ENCODE data around the gene VSIG10.

VSIG10 gene

DNA sequence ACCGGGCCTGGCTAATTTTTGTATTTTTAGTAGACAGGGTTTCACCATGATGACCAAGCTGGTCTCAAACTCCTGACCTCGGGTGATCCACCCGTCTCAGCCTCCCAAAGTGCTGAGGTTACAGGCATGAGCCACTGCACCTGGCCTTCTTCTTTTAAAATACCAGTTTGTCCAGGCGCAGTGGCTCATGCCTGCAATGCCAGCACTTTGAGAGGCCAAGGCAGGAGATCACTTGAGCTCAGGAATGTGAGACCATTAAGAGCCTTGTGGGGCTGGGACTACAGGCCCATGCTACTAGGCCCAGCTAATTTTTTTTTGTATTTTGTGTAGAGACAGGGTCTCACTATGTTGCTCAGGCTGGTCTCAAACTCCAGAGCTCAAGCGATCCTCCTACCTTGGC lies 24.1 kb upstream of the VSIG10 start:
- no peak for TF ChIP-seq ISL1 (CRISPR knock-in tag; IDR thresholded peaks at IDR 0.05)
- no peak for TF ChIP-seq ZNF8 (CRISPR knock-in tag; IDR thresholded peaks at IDR 0.05)
- TF ChIP-seq, protein P1, sequence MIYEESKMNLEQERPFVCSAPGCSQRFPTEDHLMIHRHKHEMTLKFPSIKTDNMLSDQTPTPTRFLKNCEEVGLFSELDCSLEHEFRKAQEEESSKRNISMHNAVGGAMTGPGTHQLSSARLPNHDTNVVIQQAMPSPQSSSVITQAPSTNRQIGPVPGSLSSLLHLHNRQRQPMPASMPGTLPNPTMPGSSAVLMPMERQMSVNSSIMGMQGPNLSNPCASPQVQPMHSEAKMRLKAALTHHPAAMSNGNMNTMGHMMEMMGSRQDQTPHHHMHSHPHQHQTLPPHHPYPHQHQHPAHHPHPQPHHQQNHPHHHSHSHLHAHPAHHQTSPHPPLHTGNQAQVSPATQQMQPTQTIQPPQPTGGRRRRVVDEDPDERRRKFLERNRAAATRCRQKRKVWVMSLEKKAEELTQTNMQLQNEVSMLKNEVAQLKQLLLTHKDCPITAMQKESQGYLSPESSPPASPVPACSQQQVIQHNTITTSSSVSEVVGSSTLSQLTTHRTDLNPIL (CRISPR knock-in tag; IDR thresholded peaks at IDR 0.05; ENCODE audit: low read depth): no peak
- TF ChIP-seq CSDC2 (CRISPR knock-in tag; IDR thresholded peaks at IDR 0.05): no peak
- ATAC-seq: no peak

DNA sequence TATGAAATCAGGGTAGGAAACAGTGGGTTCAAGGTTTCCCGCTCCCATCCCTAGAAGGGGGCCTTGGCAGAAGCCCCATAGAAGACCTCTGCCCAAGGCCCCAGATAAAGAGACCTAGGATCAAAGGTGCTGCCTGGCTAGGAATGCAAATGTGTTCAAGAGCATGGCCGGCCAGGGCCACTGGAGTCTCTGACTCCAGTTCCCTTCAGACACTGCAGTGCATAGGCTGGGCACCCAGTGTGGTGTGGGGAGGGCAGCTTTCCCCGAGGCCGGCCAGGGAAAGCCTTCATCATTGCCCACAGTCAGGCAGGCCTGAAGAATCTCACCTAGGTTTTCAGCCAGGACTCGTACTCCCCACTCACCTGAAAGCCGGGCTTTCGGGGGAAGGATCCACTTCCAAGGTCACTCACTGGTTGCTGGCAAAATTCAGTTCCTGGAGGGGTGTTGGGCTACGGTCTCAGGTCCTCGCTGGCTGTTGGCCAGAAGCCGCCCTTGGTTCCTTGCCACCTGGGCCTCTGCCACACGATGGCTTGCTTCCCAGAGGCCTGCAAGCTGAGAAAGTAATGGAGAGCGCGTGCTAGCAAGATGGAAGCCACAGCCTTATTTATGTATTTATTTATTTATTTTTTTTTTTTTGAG lies 22.4 kb upstream of the VSIG10 start:
- TF ChIP-seq ISL1 (CRISPR knock-in tag; IDR thresholded peaks at IDR 0.05): no peak
- no peak for TF ChIP-seq ZNF8 (CRISPR knock-in tag; IDR thresholded peaks at IDR 0.05)
- TF ChIP-seq TOX (CRISPR knock-in tag; IDR thresholded peaks at IDR 0.05; ENCODE audit: borderline replicate concordance): no peak
- no peak for TF ChIP-seq SNAI2 (CRISPR knock-in tag; IDR thresholded peaks at IDR 0.05)
- TF ChIP-seq, protein P2, sequence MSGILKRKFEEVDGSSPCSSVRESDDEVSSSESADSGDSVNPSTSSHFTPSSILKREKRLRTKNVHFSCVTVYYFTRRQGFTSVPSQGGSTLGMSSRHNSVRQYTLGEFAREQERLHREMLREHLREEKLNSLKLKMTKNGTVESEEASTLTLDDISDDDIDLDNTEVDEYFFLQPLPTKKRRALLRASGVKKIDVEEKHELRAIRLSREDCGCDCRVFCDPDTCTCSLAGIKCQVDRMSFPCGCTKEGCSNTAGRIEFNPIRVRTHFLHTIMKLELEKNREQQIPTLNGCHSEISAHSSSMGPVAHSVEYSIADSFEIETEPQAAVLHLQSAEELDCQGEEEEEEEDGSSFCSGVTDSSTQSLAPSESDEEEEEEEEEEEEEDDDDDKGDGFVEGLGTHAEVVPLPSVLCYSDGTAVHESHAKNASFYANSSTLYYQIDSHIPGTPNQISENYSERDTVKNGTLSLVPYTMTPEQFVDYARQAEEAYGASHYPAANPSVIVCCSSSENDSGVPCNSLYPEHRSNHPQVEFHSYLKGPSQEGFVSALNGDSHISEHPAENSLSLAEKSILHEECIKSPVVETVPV (CRISPR knock-in tag; IDR thresholded peaks at IDR 0.05): no peak
- no peak for TF ChIP-seq BACH2 (CRISPR knock-in tag; IDR thresholded peaks at IDR 0.05; ENCODE audit: borderline replicate concordance)
- TF ChIP-seq ZNF70 (CRISPR knock-in tag; IDR thresholded peaks at IDR 0.05): no peak
- no peak for TF ChIP-seq RARB (CRISPR knock-in tag; IDR thresholded peaks at IDR 0.05)
- TF ChIP-seq, protein P3, sequence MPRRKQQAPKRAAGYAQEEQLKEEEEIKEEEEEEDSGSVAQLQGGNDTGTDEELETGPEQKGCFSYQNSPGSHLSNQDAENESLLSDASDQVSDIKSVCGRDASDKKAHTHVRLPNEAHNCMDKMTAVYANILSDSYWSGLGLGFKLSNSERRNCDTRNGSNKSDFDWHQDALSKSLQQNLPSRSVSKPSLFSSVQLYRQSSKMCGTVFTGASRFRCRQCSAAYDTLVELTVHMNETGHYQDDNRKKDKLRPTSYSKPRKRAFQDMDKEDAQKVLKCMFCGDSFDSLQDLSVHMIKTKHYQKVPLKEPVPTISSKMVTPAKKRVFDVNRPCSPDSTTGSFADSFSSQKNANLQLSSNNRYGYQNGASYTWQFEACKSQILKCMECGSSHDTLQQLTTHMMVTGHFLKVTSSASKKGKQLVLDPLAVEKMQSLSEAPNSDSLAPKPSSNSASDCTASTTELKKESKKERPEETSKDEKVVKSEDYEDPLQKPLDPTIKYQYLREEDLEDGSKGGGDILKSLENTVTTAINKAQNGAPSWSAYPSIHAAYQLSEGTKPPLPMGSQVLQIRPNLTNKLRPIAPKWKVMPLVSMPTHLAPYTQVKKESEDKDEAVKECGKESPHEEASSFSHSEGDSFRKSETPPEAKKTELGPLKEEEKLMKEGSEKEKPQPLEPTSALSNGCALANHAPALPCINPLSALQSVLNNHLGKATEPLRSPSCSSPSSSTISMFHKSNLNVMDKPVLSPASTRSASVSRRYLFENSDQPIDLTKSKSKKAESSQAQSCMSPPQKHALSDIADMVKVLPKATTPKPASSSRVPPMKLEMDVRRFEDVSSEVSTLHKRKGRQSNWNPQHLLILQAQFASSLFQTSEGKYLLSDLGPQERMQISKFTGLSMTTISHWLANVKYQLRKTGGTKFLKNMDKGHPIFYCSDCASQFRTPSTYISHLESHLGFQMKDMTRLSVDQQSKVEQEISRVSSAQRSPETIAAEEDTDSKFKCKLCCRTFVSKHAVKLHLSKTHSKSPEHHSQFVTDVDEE (CRISPR knock-in tag; IDR thresholded peaks at IDR 0.05): no peak
- TF ChIP-seq ESRRG (CRISPR knock-in tag; IDR thresholded peaks at IDR 0.05): no peak
- TF ChIP-seq ZFP30 (CRISPR knock-in tag; IDR thresholded peaks at IDR 0.05): no peak
- TF ChIP-seq ZFP3 (CRISPR knock-in tag; IDR thresholded peaks at IDR 0.05): no peak
- TF ChIP-seq, protein P1 (CRISPR knock-in tag; IDR thresholded peaks at IDR 0.05; ENCODE audit: low read depth): no peak
- TF ChIP-seq CSDC2 (CRISPR knock-in tag; IDR thresholded peaks at IDR 0.05): no peak
- TF ChIP-seq, protein P4, sequence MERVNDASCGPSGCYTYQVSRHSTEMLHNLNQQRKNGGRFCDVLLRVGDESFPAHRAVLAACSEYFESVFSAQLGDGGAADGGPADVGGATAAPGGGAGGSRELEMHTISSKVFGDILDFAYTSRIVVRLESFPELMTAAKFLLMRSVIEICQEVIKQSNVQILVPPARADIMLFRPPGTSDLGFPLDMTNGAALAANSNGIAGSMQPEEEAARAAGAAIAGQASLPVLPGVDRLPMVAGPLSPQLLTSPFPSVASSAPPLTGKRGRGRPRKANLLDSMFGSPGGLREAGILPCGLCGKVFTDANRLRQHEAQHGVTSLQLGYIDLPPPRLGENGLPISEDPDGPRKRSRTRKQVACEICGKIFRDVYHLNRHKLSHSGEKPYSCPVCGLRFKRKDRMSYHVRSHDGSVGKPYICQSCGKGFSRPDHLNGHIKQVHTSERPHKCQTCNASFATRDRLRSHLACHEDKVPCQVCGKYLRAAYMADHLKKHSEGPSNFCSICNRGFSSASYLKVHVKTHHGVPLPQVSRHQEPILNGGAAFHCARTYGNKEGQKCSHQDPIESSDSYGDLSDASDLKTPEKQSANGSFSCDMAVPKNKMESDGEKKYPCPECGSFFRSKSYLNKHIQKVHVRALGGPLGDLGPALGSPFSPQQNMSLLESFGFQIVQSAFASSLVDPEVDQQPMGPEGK (CRISPR knock-in tag; IDR thresholded peaks at IDR 0.05; ENCODE audit: borderline replicate concordance): no peak
- no peak for ATAC-seq

DNA sequence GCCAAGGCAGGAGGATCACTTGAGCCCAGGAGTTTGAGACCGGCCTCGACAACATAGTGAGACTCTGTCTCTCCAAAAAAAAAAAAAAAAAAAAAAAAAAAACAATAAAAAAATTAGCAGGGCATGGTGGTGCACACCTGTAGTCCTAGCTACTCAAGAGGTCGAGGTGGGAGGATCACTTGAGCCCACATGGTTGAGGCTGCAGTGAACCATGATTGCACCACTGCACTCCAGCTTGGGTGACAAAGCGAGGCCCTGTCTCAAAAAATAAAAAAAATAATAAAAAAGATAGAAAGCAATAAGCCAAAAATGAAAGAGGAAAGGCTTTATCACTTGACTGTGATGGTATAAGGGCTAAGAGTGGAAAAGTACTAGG lies 21.9 kb upstream of the VSIG10 start:
- no peak for ATAC-seq
- TF ChIP-seq ZNF70 (CRISPR knock-in tag; IDR thresholded peaks at IDR 0.05): no peak

DNA sequence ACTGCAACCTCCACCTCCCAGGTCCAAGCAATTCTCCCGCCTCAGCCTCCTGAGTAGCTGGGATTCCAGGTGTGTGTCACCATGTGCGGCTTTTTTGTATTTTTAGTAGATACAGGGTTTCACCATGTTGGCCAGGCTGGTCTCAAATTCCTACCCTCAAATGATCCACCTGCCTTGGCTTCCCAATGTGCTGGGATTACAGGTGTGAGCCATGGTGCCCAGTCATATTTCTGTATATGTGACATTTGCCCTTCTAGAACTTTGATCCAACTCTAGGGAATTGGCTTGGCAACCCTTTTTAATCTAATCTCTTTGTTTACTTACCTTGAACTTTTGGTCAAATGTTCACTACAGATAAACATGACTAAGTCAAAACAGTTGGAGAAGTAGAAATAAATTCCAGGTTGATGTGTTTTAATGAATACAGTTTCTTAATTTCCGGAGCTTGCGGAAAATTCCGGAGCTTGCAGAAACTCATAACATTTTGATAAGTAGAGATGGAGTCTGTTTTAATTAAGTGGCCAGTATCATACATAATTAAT lies 20.6 kb upstream of the VSIG10 start:
- no peak for ATAC-seq
- TF ChIP-seq ZNF565 (CRISPR knock-in tag; conservative IDR thresholded peaks at IDR 0.05; ENCODE audit: low read depth) (no peak), ESRRG (CRISPR knock-in tag; IDR thresholded peaks at IDR 0.05) (no peak), TCF4 (CRISPR knock-in tag; IDR thresholded peaks at IDR 0.05; ENCODE audit: borderline replicate concordance) (no peak), TOX (CRISPR knock-in tag; IDR thresholded peaks at IDR 0.05; ENCODE audit: borderline replicate concordance) (no peak), OSR1 (CRISPR knock-in tag; IDR thresholded peaks at IDR 0.05) (no peak), SNAI2 (CRISPR knock-in tag; IDR thresholded peaks at IDR 0.05) (no peak), CSDC2 (CRISPR knock-in tag; IDR thresholded peaks at IDR 0.05) (no peak), BACH2 (CRISPR knock-in tag; IDR thresholded peaks at IDR 0.05; ENCODE audit: borderline replicate concordance) (no peak), ZC3H10 (CRISPR knock-in tag; IDR thresholded peaks at IDR 0.05) (no peak), ZNF70 (CRISPR knock-in tag; IDR thresholded peaks at IDR 0.05) (no peak), RARB (CRISPR knock-in tag; IDR thresholded peaks at IDR 0.05) (no peak), ZFP3 (CRISPR knock-in tag; IDR thresholded peaks at IDR 0.05) (no peak), ZNF8 (CRISPR knock-in tag; IDR thresholded peaks at IDR 0.05) (no peak)
- TF ChIP-seq, protein P1 (CRISPR knock-in tag; IDR thresholded peaks at IDR 0.05; ENCODE audit: low read depth): no peak
- TF ChIP-seq, protein P3 (CRISPR knock-in tag; IDR thresholded peaks at IDR 0.05): no peak
